Adrenal gland (tissue), 12 donors: ENCODE data around the gene FSTL5. TPM values are rescaled to one million over a fixed set of nuclear protein-coding genes. Genes with fewer than 3 reads are reported as not detected.

ENCODE experiments used
- DNase-seq, 7 donors: peaks; one replicate each; pipeline ENCODE4 v3.0.0-alpha.2; 2019 to 2020
- H3K27ac ChIP-seq, 5 donors: fragments of 200-600 bp; sonication (generic) in 4 of 5; 1 replicate in 3 of 5; 2 replicates in 2 of 5; pipeline versions ENCODE4 v1.5.1 to v1.8.0; 2016 to 2020; ENCODE audit warnings: mild to moderate bottlenecking in 1 of 5
- H3K27me3 ChIP-seq: fragments of 200-600 bp; 2 replicates; pipeline ENCODE4 v1.8.0; 2021
- H3K36me3 ChIP-seq, 2 donors: fragments of 200-600 bp; replicated peaks in 1 of 2; 1 replicate in 1 of 2; 2 replicates in 1 of 2; pipeline versions ENCODE4 v1.5.1 to v1.8.0; 2018 to 2022
- H3K4me1 ChIP-seq, 2 donors: fragments of 200-600 bp; replicated peaks in 1 of 2; 1 replicate in 1 of 2; 2 replicates in 1 of 2; pipeline versions ENCODE4 v1.5.1 to v1.8.0; 2018 to 2021
- H3K4me3 ChIP-seq, 4 donors: fragments of 200-600 bp; sonication (generic) in 3 of 4; one replicate each; pipeline ENCODE4 v1.5.1; 2016 to 2018
- H3K9me3 ChIP-seq, 3 donors: fragments of 200-600 bp; sonication (generic) in 1 of 3; replicated peaks in 1 of 3; 1 replicate in 2 of 3; 2 replicates in 1 of 3; pipeline versions ENCODE4 v1.5.1 to v1.8.0; 2016 to 2021
- CTCF ChIP-seq, 6 experiments: fragments of 450-650 bp in 4 of 6; fragments of 200-600 bp in 2 of 6; sonication (generic) in 1 of 6; IDR thresholded peaks; 1 replicate in 5 of 6; 2 replicates in 1 of 6; pipeline versions ENCODE4 v1.5.1 to v1.8.0; 2016 to 2021; ENCODE audit warnings: antibody characterized with exemption in 6 of 6, mild to moderate bottlenecking in 2 of 6, moderate library complexity in 1 of 6
- POLR2A ChIP-seq, 2 donors: fragments of 450-650 bp; IDR thresholded peaks; one replicate each; pipeline ENCODE4 v1.6.1; 2017; ENCODE audit warnings: antibody characterized with exemption in 2 of 2, mild to moderate bottlenecking in 2 of 2, moderate library complexity in 1 of 2
- WGBS, 4 donors: extraction: QIAGEN DNeasy Blood & Tissue Kit in 2 of 4; methylation state at CpG; one replicate each; pipeline versions ENCODE4 v1.1.5 to v1.1.7; 2013 to 2017; 5-methylcytosine and 5-hydroxymethylcytosine counted together
- intact Hi-C, 2 donors: fragments of 100-400 bp; cut with DNase I; formaldehyde crosslinking; loops; one replicate each; pipeline versions ENCODE4 v1.14.1 to v1.15.0; 2022 to 2023
- polyA plus RNA-seq, 3 donors: library from polyadenylated mRNA; stranded (reverse); fragments of 200-250 nt in 2 of 3; fragments of 350-450 nt in 1 of 3; fragmentation: Illumina TruSeq in 1 of 3; extraction: RNeasy Lipid Tissue Mini Kit (QIAGEN cat#74804) in 1 of 3; gene quantifications; one replicate each; pipeline ENCODE4 v1.2.3, GENCODE V29; 2013 to 2014
- total RNA-seq, 9 donors: library from RNA; depleted of rRNA in 4 of 9; stranded (reverse); fragments of >200 nt in 4 of 9; fragments of 120-200 nt in 1 of 9; fragmentation: NEBNext Ultra II Directional in 1 of 9; extraction: Animal tissue kit (Norgen Biotek cat#: 25700) in 1 of 9; gene quantifications; one replicate each; pipeline versions ENCODE4 v1.1.0 to v1.2.4, GENCODE V29; 2013 to 2023
- donor health status: healthy with polysubstance abuse.
- donor health status: Bipolar disorder and iron deficiency.
- donor health status: DM: yes; HTN: yes; CAD: no.
- donor health status: DM: no; HTN: no; CAD: no.
- donor health status: DM: no; HTN: no; CAD: no.
- donor health status: DM: yes; HTN: yes; CAD: no.

The FSTL5 gene
- total and polyA plus RNA-seq, 12 donors, result 0.10 to 7.7 (median 0.64) TPM; not detected in 3

DNA sequence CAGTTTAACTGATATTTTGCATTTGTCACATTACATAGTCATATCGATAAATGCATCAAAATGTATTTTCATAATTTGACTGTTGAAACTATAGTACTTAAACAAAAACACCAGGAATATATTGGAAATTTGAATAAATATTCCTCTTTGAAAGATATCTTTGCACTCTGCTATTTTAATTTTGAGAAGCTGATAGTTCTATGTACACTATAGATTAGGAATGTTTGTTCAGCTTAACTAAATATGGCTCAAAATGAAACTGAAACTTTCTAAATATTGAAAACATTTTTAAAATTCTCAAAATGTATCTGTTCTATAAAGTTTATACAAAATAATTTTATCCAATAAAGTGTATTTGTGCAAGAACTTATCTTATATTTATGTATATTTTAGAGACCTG lies 510.1 kb downstream of the FSTL5 start:
- intact Hi-C loops, result no loop called here
- DNase-seq, result no peak
- no peaks in the 10 kb centered on the region for H3K4me1 ChIP-seq
- no peak overlapping the region for H3K27ac ChIP-seq
- no peaks in the 10 kb centered on the region for H3K36me3 ChIP-seq
- 82 to 93% (median 88%) methylated on average over 1 of the region's 1 CpG for WGBS, 4 donors
- no peaks in the 10 kb centered on the region for H3K27me3 ChIP-seq
- no peak overlapping the region for H3K4me3 ChIP-seq
- no peaks in the 10 kb centered on the region for H3K9me3 ChIP-seq
- TF ChIP-seq POLR2A (IDR thresholded peaks at IDR 0.05), result no peak
- TF ChIP-seq CTCF (IDR thresholded peaks at IDR 0.05), result no peak

DNA sequence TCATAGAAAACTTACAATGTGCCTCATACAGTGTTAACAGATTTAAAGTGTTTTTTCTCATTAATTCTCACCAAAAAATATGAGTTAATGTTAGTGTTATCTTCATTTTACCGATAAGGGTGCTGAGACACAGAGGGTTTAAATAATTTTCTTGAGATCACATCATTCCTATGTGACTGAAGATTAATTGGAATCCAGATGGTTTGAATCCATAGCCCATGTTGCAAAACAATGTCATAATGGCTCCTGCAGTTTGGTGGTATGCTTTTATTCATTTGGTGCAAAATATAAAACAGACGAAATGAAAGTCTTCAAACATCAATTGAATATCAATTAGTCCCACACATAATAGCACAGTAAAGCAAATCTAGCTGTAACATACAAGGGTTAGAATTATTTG lies 512.2 kb downstream of the FSTL5 start:
- no peak overlapping the region for H3K4me3 ChIP-seq
- WGBS, 4 donors, result 46 to 75% (median 63%) methylated on average over 2 of the region's 2 CpGs
- intact Hi-C loops, result no loop called here
- no peaks in the 10 kb centered on the region for H3K27me3 ChIP-seq
- TF ChIP-seq CTCF (IDR thresholded peaks at IDR 0.05) (no peak), POLR2A (IDR thresholded peaks at IDR 0.05) (no peak)
- no peak overlapping the region for H3K27ac ChIP-seq
- no peaks in the 10 kb centered on the region for H3K4me1 ChIP-seq
- no peak for DNase-seq
- no peaks in the 10 kb centered on the region for H3K36me3 ChIP-seq
- no peaks in the 10 kb centered on the region for H3K9me3 ChIP-seq

DNA sequence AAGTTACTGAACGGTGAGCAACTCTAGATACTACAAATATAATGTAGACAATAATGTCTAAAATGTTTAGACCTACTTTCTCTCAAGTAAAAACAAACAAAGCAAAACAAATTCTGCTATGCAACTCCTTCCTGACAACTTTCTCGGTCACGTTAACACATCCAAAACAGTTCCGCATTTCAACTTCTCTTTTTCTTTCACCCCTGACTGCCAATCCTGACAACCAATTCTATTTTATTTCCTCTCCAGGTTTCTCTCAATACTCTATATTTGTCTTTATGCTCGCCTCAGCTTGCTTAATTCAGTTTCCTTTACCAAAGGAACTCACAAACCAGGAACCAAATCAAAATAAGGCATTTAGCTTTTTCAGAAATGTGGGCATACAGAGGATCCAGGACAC lies 513.0 kb downstream of the FSTL5 start:
- Histone ChIP-seq H3K36me3 (no peaks in the 10 kb centered on the region), H3K27ac (no peak overlapping the region), H3K27me3 (no peaks in the 10 kb centered on the region), H3K4me3 (no peak overlapping the region), H3K4me1 (no peaks in the 10 kb centered on the region), H3K9me3 (no peaks in the 10 kb centered on the region)
- DNase-seq, result no peak
- intact Hi-C loops, result no loop called here
- TF ChIP-seq CTCF (IDR thresholded peaks at IDR 0.05) (no peak), POLR2A (IDR thresholded peaks at IDR 0.05) (no peak)
- 68 to 70% (median 68%) methylated on average over 5 of the region's 5 CpGs for WGBS, 4 donors

- TF ChIP-seq POLR2A (IDR thresholded peaks at IDR 0.05) (no peak), CTCF (IDR thresholded peaks at IDR 0.05) (no peak)
- no peak for DNase-seq
- no peak overlapping the region for H3K4me3 ChIP-seq
- WGBS, 4 donors, result 80 to 92% (median 85%) methylated on average over 4 to 12 of the region's 12 CpGs
- no peak overlapping the region for H3K27ac ChIP-seq
- H3K27me3 ChIP-seq, result no peaks in the 10 kb centered on the region
- intact Hi-C loops, result no loop called here
- peaks cover 0 to 5% (median 0%) of the 10 kb centered on the region in 3 donors for H3K9me3 ChIP-seq
- no peaks in the 10 kb centered on the region for H3K36me3 ChIP-seq
- H3K4me1 ChIP-seq, result no peaks in the 10 kb centered on the region
Observed at GRCh38 chr4:161647757-161648156, 516.0 kb downstream of the FSTL5 start.
